SKM-1 (cell line): ENCODE results near the gene NME9.

Experiments used
- DNase-seq: peaks from one replicate; lab custom pipeline; 2025; ENCODE audit not compliant: unreplicated experiment; lab: John Stamatoyannopoulos, UW

Gene NME9

DNA sequence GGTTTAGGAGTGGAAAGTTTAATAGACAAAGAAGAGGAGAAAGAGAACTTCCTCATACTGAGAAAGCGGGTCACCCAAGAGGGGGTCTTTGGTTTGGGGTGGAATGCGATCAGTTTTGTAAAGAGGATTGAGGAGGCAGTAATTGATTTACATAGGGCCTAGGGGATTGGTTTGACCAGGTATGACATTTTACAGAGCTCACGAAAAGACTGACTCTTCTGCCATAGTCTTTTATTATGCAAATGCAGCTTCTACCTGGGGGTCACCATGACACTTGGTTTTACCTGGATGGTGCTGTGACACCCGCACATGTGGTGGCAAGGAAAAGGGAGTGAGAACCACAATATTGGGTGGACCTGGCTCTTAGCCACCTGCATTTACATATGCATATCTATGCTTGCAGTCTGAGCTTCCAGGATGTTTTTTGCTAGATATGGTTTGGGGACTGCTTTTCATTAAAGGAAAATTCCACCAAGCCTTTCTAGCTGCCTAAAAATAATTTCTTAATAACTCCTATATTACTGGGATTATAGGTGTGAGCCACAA is 6.9 kb upstream of the NME9 start:
- no peak for DNase-seq

DNA sequence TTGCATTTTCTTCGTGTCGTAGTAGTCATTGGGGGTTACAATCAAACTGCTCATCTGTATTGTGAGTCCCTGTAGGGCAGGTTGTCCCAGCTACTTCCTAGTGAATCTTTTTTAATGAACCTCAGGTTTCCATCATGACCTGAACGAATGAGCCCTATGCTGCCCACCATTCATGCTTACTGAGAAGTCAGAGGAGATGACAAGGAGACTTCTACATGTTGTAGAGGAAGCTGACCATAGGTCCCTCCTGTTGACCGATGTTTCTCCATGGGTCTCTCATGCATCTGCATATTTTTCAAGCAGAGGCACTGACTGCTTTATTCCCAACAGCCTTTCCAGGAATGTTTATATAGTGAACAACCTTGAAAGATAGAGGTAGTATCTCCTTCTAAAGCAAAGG is 5.0 kb upstream of the NME9 start:
- no peak for DNase-seq

GRCh38 chr3:138332472-138333073 is 2.9 kb upstream of the NME9 start:
- DNase-seq, result peak; percentile 39

DNA sequence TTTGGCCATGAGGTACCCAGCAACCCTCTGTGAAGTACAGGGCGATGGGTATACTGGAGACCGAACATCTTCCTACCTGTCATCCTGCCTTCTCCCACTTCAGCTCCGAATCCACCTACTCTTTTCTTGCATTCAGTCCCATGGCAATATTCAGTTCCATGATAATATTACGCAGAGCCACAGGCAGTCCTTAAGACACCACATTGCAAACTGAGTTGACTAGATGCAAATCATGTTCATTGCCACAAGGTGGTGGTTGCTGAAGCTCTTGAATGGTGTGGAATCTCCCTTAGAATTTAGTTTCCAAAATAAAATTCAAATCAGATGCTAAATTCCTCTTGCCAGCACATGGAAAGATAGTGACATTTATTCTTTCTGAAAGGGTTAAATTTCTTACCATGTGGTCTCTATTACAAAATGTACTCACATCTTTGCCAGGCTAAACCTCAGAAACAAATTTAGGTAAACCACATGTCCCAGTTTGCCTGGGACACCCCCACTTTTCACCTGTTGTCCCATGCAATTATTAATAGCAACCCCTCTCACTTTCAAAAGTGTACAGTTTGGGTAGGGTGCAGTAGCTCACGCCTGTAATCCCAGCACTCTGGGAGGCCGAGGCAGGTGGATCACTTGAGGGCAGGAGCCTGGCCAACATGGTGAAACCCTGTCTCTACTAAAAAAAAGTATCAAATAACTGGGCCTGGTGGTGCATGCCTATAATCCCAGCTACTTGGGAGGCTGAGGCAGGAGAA is 1.7 kb upstream of the NME9 start:
- DNase-seq, result no peak

DNA sequence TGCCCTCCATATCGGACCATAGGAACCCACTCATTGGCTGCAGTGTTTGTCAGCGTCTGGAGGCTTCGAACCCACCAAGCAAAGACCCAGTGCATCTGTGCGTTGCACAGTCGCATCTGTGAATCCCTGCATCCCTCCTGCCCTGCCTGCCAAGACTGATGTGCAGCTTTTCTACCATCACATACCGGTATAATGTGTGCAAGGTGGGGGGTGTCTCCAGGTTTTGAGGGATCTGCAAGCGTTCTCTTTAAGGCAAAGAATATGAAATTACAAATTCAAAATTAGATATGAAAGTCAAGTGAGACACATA is 288 bp upstream of the NME9 start:
- DNase-seq, result no peak

DNA sequence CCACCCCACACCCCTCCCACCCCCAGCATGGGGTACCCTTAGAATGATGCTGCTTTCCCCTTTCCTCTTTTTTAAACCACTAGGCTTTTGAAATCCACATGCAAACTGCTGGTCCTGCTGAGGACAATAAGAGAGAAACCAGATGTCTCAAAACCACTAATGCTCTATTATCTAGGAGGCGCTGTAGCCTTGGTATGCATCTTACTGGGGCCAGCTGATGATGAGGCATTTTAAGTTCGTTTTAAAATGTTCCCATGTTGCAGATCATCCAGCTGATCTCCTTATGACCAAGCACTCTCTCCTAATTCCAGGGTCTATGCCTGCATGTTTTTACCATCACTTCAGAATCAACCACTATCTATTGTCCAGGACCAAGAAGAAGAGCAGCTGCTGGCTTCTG is 1.3 kb downstream of the NME9 start:
- peak; percentile 24 for DNase-seq

DNA sequence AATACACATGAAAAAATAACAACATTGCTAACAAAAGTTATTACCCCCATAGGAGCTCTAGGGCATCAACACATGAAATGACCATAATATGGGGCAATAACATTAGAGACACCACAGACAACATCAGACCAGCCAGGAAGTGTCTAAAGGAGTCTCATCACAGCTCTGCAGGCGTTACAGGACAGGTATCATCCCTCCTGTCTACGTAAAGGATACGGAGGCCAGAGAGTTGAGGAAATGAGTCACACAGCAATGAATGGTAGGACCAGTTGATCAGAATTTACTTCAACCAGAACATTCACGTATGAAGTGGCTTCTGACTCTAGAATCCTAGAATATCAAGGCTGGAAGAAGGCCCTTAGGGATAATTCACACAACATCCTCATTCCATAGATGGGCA is 1.8 kb downstream of the NME9 start:
- no peak for DNase-seq

- DNase-seq, result no peak
These were observed 2.6 kb downstream of the NME9 start for GRCh38 chr3:138326866-138327595.

- no peak for DNase-seq
These were observed 3.7 kb downstream of the NME9 start for GRCh38 chr3:138325990-138326389.

GRCh38 chr3:138323971-138324370 is 5.7 kb downstream of the NME9 start:
- no peak for DNase-seq

- no peak for DNase-seq
These were observed 12.0 kb downstream of the NME9 start for GRCh38 chr3:138317687-138318086.

DNA sequence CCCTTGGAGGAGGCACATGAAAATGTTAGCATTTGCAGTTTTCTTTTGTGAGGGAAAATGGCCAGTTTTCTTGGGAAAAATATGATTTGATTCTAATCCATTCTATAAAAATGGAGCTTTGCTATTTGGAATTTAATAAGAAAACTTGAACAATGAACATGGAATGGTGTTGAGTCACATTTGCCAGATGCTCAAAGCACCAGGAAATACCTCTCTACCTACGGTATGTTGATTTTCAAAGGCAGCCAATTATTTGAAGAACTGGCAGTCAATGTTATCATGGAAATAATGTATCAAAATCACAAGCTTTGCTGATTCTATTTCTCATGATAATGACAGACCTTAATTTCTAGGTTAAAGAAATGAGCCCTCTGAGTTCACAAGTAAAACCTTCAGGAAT is 14.9 kb downstream of the NME9 start:
- DNase-seq, result no peak

DNA sequence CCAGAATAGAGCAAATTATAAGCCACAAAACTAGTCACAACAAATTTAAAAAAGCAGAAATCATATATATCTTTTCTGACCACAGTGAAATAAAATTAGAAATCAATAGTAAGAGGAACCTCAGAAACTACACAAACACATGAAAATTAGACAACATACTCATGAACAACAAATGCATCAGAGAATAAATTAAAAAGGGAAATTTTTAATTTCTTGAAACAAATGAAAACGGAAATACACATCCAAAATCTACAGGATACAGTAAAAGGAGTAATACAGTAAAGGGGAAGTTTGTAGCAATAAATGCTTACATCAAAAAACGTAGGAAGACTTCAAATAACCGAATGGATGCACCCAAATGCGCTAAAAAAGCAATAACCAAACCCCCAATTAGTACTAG is 19.2 kb downstream of the NME9 start:
- no peak for DNase-seq

DNA sequence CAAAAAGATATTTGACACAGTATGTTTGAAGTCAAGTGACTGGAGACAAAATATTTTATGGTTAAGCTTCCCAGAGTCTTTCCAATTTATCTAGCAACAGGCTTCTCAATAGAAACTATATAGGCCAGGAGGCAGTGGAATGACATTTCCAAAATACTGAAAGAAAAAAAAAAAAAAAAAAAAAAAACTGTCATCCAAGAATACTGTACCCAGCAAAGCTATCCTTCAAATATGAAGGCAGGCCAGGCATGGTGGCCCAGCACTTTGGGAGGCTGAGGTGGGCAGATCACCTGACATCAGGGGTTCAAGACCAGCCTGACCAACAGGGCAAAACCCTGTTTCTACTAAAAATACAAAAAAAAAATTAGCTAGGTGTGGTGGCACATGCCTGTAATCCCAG is 20.9 kb downstream of the NME9 start:
- DNase-seq, result no peak

- no peak for DNase-seq
These were observed 21.8 kb downstream of the NME9 start for GRCh38 chr3:138307899-138308298.

- no peak for DNase-seq
These were observed 26.2 kb downstream of the NME9 start for GRCh38 chr3:138303474-138303873.

DNA sequence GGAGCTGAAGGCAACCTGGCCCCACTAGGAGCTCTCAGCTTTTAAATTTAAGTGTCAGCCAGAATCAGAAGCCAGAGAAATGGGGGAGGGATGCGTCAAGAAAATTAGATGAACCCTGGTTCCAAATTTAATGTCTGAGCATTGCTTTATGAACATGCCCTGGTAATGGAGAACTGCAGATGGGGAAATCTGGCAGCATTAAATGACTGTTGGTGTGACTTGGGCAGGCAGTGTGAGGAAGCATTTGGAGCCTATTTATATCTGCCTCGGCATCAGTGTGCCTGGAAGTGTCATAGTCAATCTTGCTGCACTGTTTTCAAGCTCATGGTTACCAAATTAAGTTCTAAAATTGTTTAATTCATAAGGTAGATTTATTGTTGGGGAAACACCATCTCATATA is 29.0 kb downstream of the NME9 start:
- no peak for DNase-seq

DNA sequence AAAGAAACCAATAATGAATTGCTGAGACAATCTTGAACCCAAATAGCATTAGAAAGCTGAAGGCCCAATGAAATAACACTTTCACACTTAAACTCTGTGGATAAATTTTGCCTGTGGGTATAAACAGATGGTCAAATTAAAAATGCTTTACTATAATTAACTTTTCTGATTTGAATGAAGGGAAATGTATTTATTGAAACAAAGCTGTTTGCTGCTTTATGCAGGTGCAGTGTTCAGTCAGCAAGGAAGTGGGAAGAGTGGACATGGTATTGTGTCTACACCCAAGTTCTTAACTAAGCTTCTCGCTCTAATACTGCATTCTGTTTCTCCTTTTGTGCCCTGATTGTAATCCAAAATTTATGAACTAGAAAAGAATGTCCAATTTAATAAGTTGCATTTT is 31.8 kb downstream of the NME9 start:
- DNase-seq, result no peak

DNA sequence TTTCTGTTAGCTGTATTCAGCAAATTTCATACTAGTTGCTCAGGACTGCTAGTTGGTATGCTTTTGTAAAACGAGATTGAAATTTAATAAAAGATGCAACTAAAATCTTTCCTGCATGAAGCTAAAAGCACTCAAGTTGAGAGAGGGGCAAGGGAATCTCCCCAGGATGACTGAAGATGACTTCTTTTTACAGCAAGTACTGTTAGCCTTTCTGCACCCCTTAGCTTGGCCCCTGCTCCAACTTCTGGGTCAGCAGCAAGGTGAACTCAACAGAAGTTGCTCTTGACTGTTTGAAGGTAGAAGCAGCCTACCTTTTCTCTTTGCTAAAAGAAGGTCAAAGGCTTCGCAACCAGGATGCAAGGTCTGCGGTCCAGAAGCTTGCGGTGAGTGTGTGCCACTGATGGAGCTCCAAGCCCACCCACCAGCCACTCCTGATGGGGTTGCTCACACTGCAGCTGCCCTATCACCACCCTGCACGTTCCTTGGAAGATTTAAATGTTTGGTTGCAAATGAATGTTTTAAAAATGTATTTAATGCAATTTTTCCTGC is 32.5 kb downstream of the NME9 start:
- DNase-seq, result no peak

DNA sequence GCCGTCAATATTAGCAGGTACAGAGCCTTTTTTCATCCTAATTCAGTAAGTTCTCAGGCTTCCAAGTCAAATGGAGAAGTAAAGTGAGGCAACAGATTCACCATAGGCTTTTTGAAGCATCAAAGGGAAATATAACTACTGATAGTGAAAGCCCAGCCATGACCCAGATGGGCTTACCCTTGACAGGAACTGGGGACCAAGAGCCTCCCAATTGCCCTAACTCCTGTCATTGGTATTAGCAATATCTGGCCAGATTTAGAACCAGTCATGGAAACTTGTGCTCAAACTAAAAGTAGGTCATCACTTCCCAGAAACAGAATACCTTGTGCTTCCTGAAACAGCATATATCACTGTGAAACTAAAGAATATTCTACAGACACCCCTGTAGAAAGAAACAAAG is 33.0 kb downstream of the NME9 start:
- DNase-seq, result no peak

DNA sequence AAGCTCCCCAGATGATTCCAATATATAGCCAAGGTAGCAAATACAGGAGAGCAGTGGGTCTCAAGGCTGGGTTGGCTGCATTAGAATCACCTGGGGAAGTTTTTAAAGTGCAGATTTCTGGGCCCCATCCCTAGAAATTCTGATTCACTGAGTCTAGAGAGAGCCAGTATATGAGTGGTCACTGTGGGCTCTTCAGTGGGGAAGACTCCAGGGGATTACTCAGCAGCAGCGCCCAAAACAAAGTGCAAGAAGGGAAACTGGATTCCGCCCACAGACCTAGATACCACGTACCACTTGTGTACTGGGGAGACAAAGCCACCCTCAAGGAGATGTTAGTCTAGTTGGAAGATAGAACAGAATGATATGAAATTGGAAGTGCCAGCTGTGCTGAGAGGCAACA is 40.0 kb downstream of the NME9 start:
- DNase-seq, result no peak

GRCh38 chr3:138289260-138289659 is 40.4 kb downstream of the NME9 start:
- DNase-seq, result no peak
